Measurements from ENCODE around the gene NDUFA13. TPM values are rescaled to one million over a fixed set of nuclear protein-coding genes. Genes with fewer than 3 reads are reported as not detected.

NDUFA13 gene
- total RNA-seq, 4 donors from 2014 or later: 21.1 to 100 (median 76.0) TPM

DNA sequence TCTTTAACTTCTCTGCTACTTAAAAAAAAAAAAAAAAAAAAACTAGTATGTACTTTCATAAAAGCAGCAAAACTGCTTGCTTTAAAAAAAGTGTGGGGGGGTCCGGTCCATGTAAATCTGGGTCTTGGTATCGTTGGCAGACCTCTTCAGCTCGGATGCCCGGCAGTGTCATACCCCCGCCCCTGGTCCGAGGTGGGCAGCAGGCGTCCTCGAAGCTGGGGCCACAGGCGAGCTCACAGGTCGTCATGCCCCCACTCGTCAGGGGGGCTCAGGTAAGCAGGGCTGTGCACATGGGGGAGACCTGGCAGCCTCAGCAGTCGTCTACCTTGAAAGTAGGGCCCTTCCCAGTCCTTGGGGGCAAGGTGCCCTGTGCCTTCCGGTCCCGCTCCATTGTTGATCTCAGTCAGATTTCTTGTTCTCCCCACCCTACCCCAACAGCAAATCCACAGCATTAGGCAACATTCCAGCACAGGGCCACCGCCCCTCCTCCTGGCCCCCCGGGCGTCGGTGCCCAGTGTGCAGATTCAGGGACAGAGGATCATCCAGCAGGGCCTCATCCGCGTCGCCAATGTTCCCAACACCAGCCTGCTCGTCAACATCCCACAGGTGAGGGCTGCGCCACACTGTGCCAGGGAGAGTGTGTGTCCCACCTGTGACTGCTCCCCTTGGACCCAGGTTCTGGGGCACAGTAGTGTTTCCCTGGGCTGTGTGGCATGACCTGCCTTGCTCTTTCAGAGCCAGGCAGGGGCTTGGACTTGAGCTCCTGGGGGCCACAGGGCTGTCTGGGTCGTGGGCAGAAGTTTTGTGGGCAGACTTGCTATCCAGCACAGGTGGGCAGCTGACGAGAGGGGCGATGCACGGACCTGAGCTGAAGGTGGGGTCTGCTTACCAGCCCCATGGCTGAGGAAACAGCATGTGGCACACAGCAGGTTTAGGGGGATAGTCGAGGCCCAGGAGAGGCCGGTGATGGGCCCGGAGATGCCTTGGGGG lies 20.1 kb upstream of the NDUFA13 start:
- Histone ChIP-seq H3K36me3 (peaks cover 0 to 55% (median 14%) of the 10 kb centered on the region in 4 donors), H3K9me3 (no peaks in the 10 kb centered on the region), H3K27me3 (no peaks in the 10 kb centered on the region), H3K27ac (no peak overlapping the region), H3K4me1 (no peaks in the 10 kb centered on the region), H3K4me3 (no peak overlapping the region)
- in situ Hi-C loops (cut with MboI; ENCODE audit: low pct_ligation_motif_present in 1 of 4, low pct_unique_long_range_greater_than_20kb in 1 of 4, low sequenced_read_pairs in 3 of 4): loop anchor here in 3 of 4 donors (25.0 kb wide), 2 partner anchors 134 to 309 kb away; partner anchors contain the start of genes BORCS8 (in 1 of the 3) and RFXANK (in 1 of the 3)
- TF ChIP-seq POLR2AphosphoS5 (IDR thresholded peaks at IDR 0.05) (no peak), POLR2A (IDR thresholded peaks at IDR 0.05) (no peak), EP300 (IDR thresholded peaks at IDR 0.05; ENCODE audit: low read depth) (no peak), CTCF (IDR thresholded peaks at IDR 0.05) (no peak)
- DNase-seq: no peak
- 86 to 92% methylated on average over 4 to 30 of the region's 30 CpGs for WGBS, 2 donors (ENCODE audit: low coverage in 1 of 2)
- intact Hi-C loops (cut with DNase I; ENCODE audit: low total_unique reads): no loop called here

- in situ Hi-C loops (cut with MboI; ENCODE audit: low pct_ligation_motif_present in 1 of 4, low pct_unique_long_range_greater_than_20kb in 1 of 4, low sequenced_read_pairs in 3 of 4): loop anchor here in 3 of 4 donors (25.0 kb wide), 2 partner anchors 136 to 311 kb away; partner anchors contain the start of genes BORCS8 (in 1 of the 3) and RFXANK (in 1 of the 3)
- no peak for TF ChIP-seq POLR2A (IDR thresholded peaks at IDR 0.05)
- TF ChIP-seq EP300 (IDR thresholded peaks at IDR 0.05; ENCODE audit: low read depth): no peak
- TF ChIP-seq CTCF (IDR thresholded peaks at IDR 0.05): no peak
- no peak for TF ChIP-seq POLR2AphosphoS5 (IDR thresholded peaks at IDR 0.05)
- H3K4me3 ChIP-seq: no peak overlapping the region
- 92% methylated on average over 33 of the region's 33 CpGs; no CpG with 5 or more reads in 1 of the 2 donors for WGBS, 2 donors (ENCODE audit: low coverage in 1 of 2)
- H3K27me3 ChIP-seq: no peaks in the 10 kb centered on the region
- H3K27ac ChIP-seq: no peak overlapping the region
- H3K36me3 ChIP-seq: peaks cover 0 to 70% (median 25%) of the 10 kb centered on the region in 4 donors
- no peaks in the 10 kb centered on the region for H3K4me1 ChIP-seq
- DNase-seq: no peak
- intact Hi-C loops (cut with DNase I; ENCODE audit: low total_unique reads): no loop called here
- H3K9me3 ChIP-seq: no peaks in the 10 kb centered on the region
Observed at GRCh38 chr19:19498255-19498991, 17.6 kb upstream of the NDUFA13 start.

GRCh38 chr19:19499272-19499995 lies 16.6 kb upstream of the NDUFA13 start:
- H3K36me3 ChIP-seq: peaks cover 0 to 71% (median 25%) of the 10 kb centered on the region in 4 donors
- TF ChIP-seq EP300 (IDR thresholded peaks at IDR 0.05; ENCODE audit: low read depth) (no peak), POLR2AphosphoS5 (IDR thresholded peaks at IDR 0.05) (no peak), POLR2A (IDR thresholded peaks at IDR 0.05) (no peak), CTCF (IDR thresholded peaks at IDR 0.05) (no peak)
- 92% methylated on average over 18 of the region's 18 CpGs; no CpG with 5 or more reads in 1 of the 2 donors for WGBS, 2 donors (ENCODE audit: low coverage in 1 of 2)
- H3K4me1 ChIP-seq: no peaks in the 10 kb centered on the region
- intact Hi-C loops (cut with DNase I; ENCODE audit: low total_unique reads) (no loop called here), in situ Hi-C loops (cut with MboI; ENCODE audit: low pct_ligation_motif_present in 1 of 4, low pct_unique_long_range_greater_than_20kb in 1 of 4, low sequenced_read_pairs in 3 of 4) (loop anchor here in 3 of 4 donors (25.0 kb wide), 2 partner anchors 137 to 312 kb away; partner anchors contain the start of genes BORCS8 (in 1 of the 3) and RFXANK (in 1 of the 3))
- H3K4me3 ChIP-seq: no peak overlapping the region
- H3K27ac ChIP-seq: no peak overlapping the region
- no peaks in the 10 kb centered on the region for H3K9me3 ChIP-seq
- no peak for DNase-seq
- no peaks in the 10 kb centered on the region for H3K27me3 ChIP-seq
